Peyer's patch (tissue), 4 donors: ENCODE data around the gene SRSF4. TPM values are rescaled to one million over a fixed set of nuclear protein-coding genes. Genes with fewer than 3 reads are reported as not detected.

Source experiments
- DNase-seq, 3 donors: peaks; one replicate each; pipeline ENCODE4 v3.0.0-alpha.2; 2017 to 2019
- H3K27ac ChIP-seq, 4 donors: fragments of 200-600 bp; sonication (generic); one replicate each; pipeline ENCODE4 v1.5.1; 2016 to 2019
- H3K27me3 ChIP-seq, 2 donors: fragments of 200-600 bp; sonication (generic); one replicate each; pipeline ENCODE4 v1.5.1; 2019
- H3K36me3 ChIP-seq, 3 donors: fragments of 200-600 bp; sonication (generic); one replicate each; pipeline ENCODE4 v1.5.1; 2016 to 2019
- H3K4me1 ChIP-seq, 4 donors: fragments of 200-600 bp; sonication (generic); one replicate each; pipeline ENCODE4 v1.5.1; 2016 to 2019
- H3K4me3 ChIP-seq, 4 donors: fragments of 200-600 bp; sonication (generic); 1 replicate in 3 of 4; 2 replicates in 1 of 4; pipeline ENCODE4 v1.5.1; 2016 to 2019; ENCODE audit warnings: mild to moderate bottlenecking in 1 of 4
- H3K9me3 ChIP-seq, 4 donors: fragments of 200-600 bp; sonication (generic); one replicate each; pipeline ENCODE4 v1.5.1; 2016 to 2019; ENCODE audit warnings: mild to moderate bottlenecking in 1 of 4
- POLR2A ChIP-seq, 2 donors: fragments of 450-650 bp; IDR thresholded peaks; one replicate each; pipeline ENCODE4 v1.5.1; 2017; ENCODE audit warnings: antibody characterized with exemption in 2 of 2, mild to moderate bottlenecking in 2 of 2, moderate library complexity in 2 of 2
- total RNA-seq, 4 donors: library from RNA; depleted of rRNA; stranded (reverse); fragments of >200 nt; gene quantifications; one replicate each; pipeline ENCODE4 v1.1.0, GENCODE V29; 2016
- TF ChIP-seq, protein P1 (sequence below), 6 experiments: fragments of 450-650 bp in 4 of 6; fragments of 200-600 bp in 2 of 6; sonication (generic) in 1 of 6; IDR thresholded peaks; one replicate each; pipeline ENCODE4 v1.5.1; 2017 to 2019; ENCODE audit warnings: antibody characterized with exemption in 6 of 6, mild to moderate bottlenecking in 3 of 6, moderate library complexity in 1 of 6

The SRSF4 gene
- total RNA-seq, 4 donors from 2014 or later, result 62.7 to 153 (median 88.8) TPM

DNA sequence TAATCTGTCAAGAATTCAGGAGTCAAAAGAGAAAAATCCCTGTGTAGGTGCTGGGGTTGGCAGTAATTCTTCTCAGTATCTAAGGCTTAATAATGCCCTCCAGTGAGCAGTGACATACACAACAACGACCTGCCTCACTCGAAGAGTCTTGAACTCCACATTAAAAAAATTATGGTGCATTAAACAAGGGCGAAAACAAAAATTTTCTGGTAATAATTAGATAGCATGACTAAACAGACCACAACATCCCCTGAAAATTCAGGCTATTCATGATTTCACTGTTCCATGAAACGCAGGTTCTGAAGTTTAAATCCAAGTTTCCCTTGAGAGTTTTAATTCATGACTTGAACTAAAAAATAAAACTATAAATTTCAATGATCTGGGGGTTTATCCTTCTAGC lies 5.1 kb downstream of the SRSF4 start:
- Histone ChIP-seq H3K27ac (no peak overlapping the region), H3K4me3 (no peak overlapping the region), H3K27me3 (no peaks in the 10 kb centered on the region), H3K9me3 (no peaks in the 10 kb centered on the region), H3K4me1 (peaks cover 0 to 42% (median 9%) of the 10 kb centered on the region in 4 donors), H3K36me3 (no peaks in the 10 kb centered on the region)
- TF ChIP-seq, protein P1, sequence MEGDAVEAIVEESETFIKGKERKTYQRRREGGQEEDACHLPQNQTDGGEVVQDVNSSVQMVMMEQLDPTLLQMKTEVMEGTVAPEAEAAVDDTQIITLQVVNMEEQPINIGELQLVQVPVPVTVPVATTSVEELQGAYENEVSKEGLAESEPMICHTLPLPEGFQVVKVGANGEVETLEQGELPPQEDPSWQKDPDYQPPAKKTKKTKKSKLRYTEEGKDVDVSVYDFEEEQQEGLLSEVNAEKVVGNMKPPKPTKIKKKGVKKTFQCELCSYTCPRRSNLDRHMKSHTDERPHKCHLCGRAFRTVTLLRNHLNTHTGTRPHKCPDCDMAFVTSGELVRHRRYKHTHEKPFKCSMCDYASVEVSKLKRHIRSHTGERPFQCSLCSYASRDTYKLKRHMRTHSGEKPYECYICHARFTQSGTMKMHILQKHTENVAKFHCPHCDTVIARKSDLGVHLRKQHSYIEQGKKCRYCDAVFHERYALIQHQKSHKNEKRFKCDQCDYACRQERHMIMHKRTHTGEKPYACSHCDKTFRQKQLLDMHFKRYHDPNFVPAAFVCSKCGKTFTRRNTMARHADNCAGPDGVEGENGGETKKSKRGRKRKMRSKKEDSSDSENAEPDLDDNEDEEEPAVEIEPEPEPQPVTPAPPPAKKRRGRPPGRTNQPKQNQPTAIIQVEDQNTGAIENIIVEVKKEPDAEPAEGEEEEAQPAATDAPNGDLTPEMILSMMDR (IDR thresholded peaks at IDR 0.05), result no peak
- TF ChIP-seq POLR2A (IDR thresholded peaks at IDR 0.05), result no peak
- no peak for DNase-seq

DNA sequence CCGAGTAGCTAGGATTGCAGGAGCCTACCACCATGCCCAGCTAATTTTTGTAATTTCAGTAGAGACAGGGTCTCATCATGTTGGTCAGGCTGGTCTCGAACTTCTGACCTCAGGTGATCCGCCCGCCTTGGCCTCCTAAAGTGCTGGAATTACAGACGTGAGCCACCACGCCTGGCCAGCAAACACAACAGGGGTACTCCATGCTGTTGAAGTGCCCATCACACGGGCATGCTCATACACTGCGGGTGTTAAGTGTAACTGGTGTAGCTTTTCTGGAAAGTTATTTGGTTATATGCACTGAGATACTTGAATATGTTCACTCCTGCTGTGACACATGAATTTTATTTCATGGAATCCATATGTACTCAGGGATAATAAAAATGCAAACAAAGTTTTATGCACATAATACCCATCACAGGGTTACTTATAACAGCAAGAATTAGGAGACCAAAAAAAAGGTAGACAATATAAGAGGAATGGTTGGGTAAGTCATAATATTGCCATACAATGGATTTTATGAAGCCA lies 9.2 kb downstream of the SRSF4 start:
- Histone ChIP-seq H3K27me3 (no peaks in the 10 kb centered on the region), H3K9me3 (no peaks in the 10 kb centered on the region), H3K27ac (no peak overlapping the region), H3K36me3 (no peaks in the 10 kb centered on the region), H3K4me3 (no peak overlapping the region), H3K4me1 (peaks cover 0 to 41% (median 5%) of the 10 kb centered on the region in 4 donors)
- no peak for TF ChIP-seq POLR2A (IDR thresholded peaks at IDR 0.05)
- TF ChIP-seq, protein P1 (IDR thresholded peaks at IDR 0.05), result no peak
- peak in 1 of 3 donors; percentile 24 for DNase-seq

DNA sequence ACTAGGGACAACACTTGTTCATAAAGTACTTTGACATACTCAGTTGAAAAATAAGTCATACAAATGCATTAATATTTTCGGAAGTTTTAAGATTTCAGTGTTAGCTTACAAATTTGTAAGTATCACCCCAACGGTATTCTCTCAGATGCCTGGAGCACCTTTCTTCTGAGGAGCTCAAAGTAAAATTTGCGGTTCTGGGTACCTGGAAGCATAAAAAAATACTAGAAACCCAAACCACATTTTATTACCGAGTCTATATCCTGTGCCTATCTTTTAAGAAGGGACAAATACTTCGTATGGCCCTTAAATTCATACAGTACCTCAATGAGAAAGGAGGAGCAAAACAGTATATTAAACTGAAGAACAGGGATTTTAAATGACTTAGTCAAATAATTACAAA lies 10.2 kb downstream of the SRSF4 start:
- Histone ChIP-seq H3K27ac (no peak overlapping the region), H3K27me3 (no peaks in the 10 kb centered on the region), H3K4me3 (no peak overlapping the region), H3K4me1 (peaks cover 0 to 45% (median 7%) of the 10 kb centered on the region in 4 donors), H3K36me3 (peaks cover 0 to 9% (median 0%) of the 10 kb centered on the region in 3 donors), H3K9me3 (no peaks in the 10 kb centered on the region)
- no peak for DNase-seq
- TF ChIP-seq POLR2A (IDR thresholded peaks at IDR 0.05), result no peak

DNA sequence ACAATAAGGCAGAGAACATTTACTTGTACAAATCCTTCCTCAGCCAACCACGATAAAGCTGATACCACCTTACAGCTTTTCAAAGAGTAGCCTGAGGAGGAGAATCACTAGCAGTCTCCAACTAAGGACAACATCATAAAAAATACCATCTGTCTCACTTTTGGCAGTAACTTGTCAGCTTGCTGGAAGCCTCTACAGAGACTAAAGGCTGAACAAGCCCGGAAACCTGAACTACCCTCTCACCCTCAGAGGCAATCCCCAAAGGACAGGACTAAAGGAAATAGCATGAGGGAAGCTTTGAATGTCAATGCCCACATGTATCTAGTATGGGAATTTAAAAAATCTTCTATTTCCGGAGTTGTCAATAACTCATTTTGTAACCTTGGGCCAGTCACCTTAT lies 10.6 kb downstream of the SRSF4 start:
- H3K4me1 ChIP-seq, result peaks cover 0 to 45% (median 8%) of the 10 kb centered on the region in 4 donors
- no peak overlapping the region for H3K4me3 ChIP-seq
- no peak for DNase-seq
- H3K9me3 ChIP-seq, result no peaks in the 10 kb centered on the region
- no peaks in the 10 kb centered on the region for H3K27me3 ChIP-seq
- H3K27ac ChIP-seq, result no peak overlapping the region
- TF ChIP-seq POLR2A (IDR thresholded peaks at IDR 0.05), result no peak
- TF ChIP-seq, protein P1 (IDR thresholded peaks at IDR 0.05), result no peak
- peaks cover 0 to 13% (median 0%) of the 10 kb centered on the region in 3 donors for H3K36me3 ChIP-seq

DNA sequence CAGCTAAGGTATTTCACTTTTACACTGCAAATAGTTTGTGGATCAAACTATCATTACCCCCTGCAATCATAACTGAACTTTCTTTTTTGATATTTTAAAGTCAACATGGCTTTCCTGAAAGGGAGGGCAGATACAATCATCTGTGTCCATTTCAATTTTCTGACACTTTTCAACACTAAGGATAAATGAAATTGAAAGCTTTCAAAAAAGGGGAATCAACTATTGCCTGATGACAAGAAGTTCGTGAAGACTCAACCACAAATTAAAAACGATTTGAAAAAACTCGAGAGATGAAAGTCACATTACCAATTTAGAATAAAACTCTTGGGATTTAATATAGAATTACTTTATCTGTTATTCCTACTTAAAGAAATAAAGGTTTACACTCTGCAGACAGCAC lies 11.7 kb downstream of the SRSF4 start:
- DNase-seq, result no peak
- no peak for TF ChIP-seq POLR2A (IDR thresholded peaks at IDR 0.05)
- TF ChIP-seq, protein P1 (IDR thresholded peaks at IDR 0.05), result no peak
- Histone ChIP-seq H3K9me3 (no peaks in the 10 kb centered on the region), H3K36me3 (peaks cover 0 to 24% (median 0%) of the 10 kb centered on the region in 3 donors), H3K27ac (no peak overlapping the region), H3K4me3 (no peak overlapping the region), H3K4me1 (peaks cover 0 to 55% (median 8%) of the 10 kb centered on the region in 4 donors), H3K27me3 (no peaks in the 10 kb centered on the region)

DNA sequence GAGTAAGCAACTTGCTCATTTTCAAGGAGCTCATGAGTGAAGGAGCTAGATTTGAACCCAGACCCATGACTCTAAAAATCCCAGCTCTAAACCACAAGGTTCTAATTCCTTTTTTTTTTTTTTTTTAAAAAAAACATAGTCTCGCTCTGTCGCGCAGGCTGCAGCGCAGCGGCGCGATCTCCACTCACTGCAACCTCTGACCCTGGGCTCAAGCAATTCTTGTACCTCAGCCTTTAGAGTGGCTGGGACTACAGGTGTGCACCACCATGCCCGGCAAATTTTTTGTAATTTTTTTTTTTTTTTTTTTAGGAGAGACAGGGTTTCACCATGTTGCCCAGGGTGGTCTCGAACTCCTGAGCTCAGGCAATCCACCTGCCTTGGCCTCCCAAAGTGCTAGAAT lies 13.8 kb downstream of the SRSF4 start:
- no peak for DNase-seq
- Histone ChIP-seq H3K36me3 (peaks cover 0 to 38% (median 0%) of the 10 kb centered on the region in 3 donors), H3K4me1 (peaks cover 0 to 61% (median 8%) of the 10 kb centered on the region in 4 donors), H3K4me3 (no peak overlapping the region), H3K27me3 (no peaks in the 10 kb centered on the region), H3K9me3 (no peaks in the 10 kb centered on the region), H3K27ac (no peak overlapping the region)
- TF ChIP-seq, protein P1 (IDR thresholded peaks at IDR 0.05), result no peak
- TF ChIP-seq POLR2A (IDR thresholded peaks at IDR 0.05), result no peak
